ENCODE data around the gene NRL.

- no peak for TF ChIP-seq EZH2 (IDR thresholded peaks at IDR 0.05; ENCODE audit: insufficient read depth, poor library complexity, severe bottlenecking)
- no peak for TF ChIP-seq EZH2phosphoT487 (IDR thresholded peaks at IDR 0.05; ENCODE audit: insufficient read depth, low read depth)
Measured at GRCh38 chr14:24087004-24087403, 27.7 kb downstream of the NRL start.
